NCI-H146 (cell line): Measurements from ENCODE around the gene CBLL2.
"Not testable (repeated sequence)": the region's sequence is repeated elsewhere in the genome, so short reads cannot be mapped to it uniquely, and the experiment has no call there.

Experiments used
- DNase-seq: peaks from one replicate; lab custom pipeline; 2025; lab: John Stamatoyannopoulos, UW

The CBLL2 gene, protein sequence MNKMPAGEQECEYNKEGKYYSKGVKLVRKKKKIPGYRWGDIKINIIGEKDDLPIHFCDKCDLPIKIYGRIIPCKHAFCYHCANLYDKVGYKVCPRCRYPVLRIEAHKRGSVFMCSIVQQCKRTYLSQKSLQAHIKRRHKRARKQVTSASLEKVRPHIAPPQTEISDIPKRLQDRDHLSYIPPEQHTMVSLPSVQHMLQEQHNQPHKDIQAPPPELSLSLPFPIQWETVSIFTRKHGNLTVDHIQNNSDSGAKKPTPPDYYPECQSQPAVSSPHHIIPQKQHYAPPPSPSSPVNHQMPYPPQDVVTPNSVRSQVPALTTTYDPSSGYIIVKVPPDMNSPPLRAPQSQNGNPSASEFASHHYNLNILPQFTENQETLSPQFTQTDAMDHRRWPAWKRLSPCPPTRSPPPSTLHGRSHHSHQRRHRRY

DNA sequence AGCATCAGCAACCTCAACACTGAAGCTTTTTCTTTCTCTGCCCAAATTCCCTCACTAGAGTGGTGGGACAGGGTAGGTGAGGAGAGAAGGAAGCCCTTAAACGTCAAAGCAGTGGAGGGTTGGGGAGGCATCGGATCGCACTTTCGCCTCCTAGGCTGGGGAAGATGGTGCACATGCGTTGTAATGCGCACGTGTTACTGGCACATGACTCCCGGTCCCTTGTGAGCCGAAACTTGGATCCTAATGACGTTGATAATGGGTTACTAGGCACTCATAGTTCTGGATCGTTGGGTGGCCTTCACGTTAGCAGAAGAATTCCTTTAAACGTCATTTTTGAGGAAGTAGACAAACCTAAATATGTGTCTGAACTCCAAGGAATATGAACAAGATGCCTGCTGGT lies at the start of gene CBLL2:
CBLL2 (plus strand) TSS at position 301 of the 400 bp plus-strand sequence; CDS start at position 380, 79 bp downstream.
- DNase-seq, result no peak

DNA sequence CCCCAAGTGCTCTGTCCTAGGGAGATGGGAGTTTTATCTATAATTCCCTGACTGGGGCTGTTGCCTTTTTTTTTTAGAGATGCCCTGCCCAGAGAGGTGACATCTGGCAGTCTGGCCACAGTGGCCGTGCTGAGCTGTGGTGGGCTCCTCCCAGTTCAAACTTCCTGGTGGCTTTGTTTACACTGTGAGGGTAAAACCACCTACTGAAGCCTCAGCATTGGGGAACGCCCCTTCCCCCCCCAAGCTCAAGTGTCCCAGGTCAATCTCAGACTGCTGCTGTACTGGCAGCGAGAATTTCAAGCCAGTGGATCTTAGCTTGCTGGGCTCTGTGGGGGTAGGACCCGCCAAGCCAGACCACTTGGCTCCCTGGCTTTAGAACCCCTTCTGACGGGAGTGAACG lies 38.3 kb upstream of the CBLL2 start:
- DNase-seq, result no peak

DNA sequence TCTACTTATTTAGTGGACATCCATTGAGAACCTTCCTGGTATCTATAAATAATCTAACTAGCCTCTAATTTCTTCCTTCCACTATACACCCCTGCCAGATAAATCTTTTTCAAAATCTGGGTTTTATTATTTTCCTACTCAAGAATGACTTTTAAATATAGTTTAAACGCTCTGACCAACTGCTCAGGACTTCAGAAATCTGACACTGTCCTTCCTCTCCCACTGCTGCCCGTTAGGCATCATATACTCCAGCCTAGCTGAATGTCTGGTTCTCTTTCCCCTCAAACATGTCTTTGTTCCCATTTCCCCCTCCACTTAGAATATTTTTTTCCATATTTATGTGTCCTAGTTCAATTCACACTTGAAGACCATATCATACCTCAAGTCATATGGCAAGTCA lies 35.2 kb upstream of the CBLL2 start:
- no peak for DNase-seq

DNA sequence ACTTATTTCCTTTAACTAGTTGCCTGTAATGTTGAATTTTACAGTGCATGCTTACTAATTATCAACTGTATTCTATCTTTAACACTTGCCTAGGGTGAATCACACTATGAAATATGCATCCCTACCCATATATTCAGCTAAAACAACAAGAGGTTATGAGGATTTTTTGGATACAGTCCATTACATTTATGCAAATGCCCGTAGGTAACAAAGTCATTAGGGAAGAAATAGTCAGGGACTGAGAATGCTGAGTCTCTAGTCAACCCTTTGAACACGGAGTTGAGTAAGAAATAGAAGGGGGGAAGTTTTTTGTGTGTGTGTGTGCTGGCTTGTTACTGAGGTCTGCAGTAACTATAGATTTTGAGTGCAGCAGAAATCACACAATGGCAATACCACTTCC lies 26.1 kb upstream of the CBLL2 start:
- DNase-seq, result no peak

DNA sequence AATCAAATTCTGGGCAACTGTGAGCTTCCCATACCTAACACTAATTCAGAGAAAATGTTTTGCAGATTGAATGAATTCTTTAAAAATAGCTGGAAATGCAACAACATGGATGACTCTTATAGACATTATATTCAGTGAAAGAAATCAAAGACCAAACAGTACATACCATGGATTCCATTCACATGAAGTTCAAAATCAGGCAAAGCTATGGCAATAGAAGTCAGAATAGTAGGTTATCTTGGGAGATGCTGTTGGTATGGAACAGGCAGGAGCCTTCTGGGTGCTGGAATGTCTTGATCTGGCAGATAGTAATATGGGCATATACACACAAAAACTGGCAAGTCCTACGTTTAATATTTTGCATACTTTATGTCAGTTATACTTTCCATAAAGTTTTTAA lies 25.5 kb upstream of the CBLL2 start:
- DNase-seq, result no peak

DNA sequence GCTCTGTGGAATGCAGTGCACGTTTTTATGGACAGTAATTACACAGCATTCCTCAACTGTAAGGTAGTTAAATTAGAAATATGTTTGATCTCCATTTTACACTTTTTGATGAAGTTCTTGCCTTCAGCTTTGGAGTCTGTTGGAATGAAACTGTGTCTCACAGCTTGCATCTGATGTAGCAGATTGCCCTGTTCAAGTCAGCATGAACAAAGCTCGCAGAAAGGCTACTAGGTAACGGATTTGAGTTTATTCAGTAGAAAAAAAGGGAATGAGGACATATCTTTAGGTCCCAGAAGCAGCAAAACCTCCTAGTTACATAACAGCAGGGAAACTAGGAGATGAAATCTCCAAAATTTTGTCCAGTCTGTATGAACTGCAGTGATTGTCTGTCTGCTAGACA lies 24.3 kb upstream of the CBLL2 start:
- no peak for DNase-seq

DNA sequence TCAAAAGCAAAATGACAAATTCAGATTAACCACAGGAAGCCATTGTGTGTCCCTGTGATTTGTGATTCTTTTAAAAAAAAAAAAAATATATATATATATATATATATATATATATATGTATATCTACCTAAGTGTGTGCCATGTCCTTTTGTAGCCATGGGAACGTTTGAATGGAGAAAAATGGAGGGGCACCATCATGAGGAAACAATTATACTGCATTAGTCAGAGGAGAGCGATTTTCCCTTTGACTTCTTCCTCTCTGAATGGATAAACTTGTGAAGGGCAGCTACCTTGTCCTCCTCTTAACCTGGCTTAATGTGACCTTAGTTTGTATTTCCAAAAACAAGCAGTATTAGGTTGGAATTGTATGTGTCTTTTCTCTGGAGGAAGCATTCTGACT lies 23.3 kb upstream of the CBLL2 start:
- no peak for DNase-seq

DNA sequence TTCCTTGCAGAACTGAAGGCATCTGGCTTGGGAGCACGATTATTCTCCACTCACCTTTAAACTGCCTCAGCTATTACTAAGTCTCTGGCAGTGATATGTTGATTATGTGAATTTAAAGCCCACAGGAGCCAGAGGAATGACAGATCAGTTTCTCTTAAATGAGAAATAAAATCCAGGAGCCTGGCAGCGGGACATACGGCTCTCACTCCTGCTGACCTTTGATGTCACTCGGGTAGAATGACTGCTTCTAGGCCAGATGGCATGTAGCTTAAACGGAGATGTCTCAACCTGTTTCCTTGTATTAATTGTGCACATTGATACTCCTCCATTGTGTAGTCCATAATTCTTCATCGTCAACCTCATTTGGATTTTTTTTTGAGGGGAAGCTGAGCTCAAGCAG lies 4.0 kb upstream of the CBLL2 start:
- no peak for DNase-seq

DNA sequence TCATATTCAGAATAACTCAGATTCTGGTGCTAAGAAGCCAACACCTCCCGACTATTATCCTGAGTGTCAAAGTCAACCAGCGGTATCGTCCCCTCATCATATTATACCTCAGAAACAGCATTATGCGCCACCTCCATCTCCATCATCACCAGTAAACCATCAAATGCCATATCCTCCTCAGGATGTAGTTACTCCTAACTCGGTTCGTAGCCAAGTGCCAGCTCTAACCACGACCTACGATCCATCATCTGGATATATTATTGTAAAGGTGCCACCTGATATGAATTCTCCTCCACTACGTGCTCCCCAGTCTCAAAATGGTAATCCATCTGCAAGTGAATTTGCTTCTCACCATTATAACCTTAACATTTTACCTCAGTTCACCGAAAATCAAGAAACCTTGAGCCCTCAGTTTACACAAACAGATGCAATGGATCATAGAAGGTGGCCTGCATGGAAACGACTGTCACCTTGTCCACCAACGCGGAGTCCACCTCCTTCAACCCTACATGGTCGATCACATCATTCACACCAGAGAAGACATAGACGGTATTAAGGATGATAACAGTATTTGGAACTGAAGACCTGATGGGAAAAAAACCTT lies 1.1 kb downstream of the CBLL2 start:
- no peak for DNase-seq

DNA sequence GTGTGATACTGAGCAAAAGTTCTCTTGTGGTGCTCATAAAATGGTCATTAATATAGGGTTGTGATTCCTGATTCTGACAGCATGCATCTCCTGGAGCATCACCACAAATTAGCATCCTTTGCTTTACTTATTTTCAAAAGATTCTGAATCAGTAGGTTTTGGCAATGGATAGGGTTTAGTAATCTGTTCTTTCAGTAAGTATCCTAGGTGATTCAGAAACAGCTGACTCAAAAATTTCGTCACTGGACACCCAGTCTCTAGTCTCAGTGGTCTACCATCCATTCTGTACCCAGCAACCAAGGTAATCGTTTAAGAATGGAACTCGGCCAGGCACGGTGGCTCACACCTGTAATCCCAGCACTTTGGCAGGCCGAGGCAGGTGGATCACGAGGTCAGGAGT lies 4.1 kb downstream of the CBLL2 start:
- no peak for DNase-seq

DNA sequence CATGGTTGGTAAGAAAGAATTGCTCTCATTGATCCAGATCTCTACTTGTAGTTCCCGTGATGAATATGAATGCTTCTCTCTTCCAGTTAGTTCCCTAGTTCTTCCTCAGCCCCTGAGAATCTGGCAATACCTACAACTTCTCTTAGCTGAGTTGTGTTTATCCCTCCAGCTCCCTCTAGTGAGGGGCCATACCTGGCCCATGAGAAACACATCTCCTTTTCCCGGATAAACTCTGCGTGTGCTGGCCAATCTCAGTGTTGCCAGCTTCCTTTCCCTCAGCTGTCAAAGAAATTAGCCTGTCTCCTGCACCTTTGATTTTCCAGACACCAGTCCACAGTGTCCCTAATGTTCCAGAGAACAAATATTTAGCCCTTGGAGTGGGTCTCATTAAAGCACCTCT lies 5.7 kb downstream of the CBLL2 start:
- peak; percentile 5 for DNase-seq

DNA sequence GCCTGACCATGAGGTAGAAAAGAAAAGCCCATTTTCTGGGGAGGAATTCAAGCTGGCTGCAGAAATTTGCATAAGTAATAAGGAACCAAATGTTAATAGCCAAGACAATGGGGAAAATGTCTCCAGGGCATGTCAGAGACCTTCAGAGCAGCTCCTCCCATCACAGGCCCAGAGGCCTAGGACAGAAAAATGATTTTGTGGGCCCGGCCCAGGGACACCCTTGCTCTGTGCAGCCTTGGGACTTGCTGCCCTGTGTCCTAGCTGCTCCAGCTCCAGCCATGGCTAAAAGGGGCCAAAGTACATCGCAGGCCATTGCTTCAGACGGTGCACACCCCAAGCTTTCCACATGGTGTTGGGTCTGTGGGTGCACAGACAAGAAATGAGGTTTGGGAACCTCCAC lies 16.5 kb downstream of the CBLL2 start:
- DNase-seq, result not testable (repeated sequence)

DNA sequence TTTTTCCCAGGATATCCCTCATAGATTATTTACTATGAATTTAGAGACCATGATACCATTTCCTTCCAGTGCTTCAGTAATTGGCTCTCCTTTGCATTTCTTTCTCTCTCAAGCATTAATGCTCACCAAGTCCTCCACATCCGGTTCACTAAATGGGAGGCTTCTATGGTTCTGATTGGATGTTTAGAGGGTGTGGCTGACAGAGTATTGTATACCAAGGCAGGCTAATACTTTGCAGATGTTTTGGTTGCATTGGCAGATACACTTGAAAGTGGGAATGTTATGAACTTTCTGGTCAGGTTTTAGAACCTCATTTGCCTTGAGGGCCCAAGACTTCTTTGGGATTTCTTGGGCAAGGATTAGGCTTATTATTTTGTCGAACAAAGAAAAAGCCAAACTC lies 24.2 kb downstream of the CBLL2 start:
- no peak for DNase-seq

DNA sequence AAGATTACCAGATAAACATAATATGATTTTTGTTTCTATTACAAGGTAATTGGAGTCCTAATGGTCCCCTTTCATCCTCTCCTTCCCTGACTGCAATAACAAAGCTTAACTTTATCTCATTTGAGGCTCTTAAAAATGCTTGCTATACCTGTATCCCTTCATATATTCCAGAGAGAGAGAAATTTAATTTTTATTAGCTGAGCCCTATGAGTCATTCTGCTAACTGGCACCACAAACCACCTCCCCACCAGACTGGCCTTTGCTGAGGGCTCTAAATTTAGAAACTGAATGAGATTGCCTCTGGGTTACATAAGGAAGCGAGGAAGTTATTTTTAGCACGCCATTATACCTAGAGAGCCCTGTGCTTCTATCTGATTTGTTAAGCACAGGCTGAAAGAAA lies 27.4 kb downstream of the CBLL2 start:
- peak; percentile 55 for DNase-seq

DNA sequence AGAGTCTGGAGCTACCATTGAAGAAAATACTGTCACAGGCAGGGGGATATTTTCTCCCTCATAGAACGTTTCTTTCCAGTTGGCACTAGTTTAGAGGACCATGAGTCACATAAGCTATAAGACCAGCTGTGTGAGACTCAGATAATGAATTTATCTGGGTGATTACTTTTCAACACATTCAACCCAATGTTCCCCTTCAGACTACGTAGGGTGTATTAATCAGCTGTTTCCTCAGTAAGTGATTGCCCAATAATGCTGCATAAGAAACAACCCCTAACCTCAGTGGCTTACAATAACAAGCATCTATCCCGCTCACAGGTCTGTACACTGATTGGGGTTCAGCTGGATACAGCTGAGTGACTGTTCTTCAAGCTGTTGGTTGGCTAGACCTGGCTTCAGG lies 38.1 kb downstream of the CBLL2 start:
- DNase-seq, result no peak

DNA sequence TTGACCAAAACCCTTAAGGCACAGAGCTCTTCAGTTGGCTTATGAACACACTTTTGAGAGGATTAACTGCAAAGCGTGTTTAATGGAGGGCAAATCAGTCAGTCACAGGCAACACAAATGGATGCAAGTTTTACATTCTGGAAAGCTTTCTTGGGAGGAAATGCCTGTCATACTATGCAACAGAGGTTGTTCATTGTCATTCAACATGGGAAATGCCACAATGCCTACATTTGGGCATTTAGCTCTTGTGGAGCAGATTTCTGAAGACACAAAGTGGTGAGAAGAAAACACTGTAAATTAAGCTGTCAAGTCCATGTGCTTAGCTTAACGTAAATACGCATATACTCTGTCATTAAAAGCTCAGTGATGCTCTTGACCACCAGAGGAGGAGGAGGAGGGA lies 41.1 kb downstream of the CBLL2 start:
- DNase-seq, result no peak

DNA sequence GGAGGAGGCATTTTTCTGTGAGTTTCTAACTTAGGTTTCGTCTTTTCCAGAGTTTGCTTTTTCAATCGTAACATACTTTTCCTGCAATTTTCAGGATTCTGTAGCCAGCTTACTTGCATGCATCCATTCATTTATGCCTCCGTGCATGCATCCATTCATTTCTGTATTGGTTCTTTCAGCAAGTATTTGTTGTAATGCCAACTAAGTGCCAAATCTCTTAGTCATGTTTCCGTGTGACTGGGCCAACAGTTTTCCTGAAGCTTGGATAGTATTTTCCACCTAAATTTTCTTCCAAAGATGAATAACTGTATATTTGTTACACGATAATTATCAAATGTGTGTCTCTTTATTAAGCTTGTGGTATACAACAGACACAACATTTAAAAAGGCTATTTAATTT lies 41.5 kb downstream of the CBLL2 start:
- no peak for DNase-seq

DNA sequence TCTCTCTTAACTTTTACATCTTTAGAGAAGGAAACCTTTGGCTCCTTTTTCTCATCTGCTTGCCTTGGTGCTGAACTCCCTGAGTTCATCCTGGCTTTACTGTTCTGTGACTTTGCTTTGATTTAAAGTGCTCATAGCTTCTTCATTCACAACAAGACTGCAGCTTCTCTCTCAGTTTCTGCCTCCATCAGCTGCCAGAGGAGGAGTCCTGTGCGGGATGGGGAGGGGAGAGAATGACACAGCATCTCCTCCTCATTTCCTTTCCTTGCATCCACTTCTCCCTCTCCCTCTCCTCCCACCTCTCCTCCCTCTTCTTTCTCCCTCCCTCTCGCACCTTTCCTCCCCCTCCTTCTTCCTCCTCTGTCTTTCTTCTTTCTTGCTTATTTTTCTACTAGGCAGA lies 42.0 kb downstream of the CBLL2 start:
- no peak for DNase-seq

DNA sequence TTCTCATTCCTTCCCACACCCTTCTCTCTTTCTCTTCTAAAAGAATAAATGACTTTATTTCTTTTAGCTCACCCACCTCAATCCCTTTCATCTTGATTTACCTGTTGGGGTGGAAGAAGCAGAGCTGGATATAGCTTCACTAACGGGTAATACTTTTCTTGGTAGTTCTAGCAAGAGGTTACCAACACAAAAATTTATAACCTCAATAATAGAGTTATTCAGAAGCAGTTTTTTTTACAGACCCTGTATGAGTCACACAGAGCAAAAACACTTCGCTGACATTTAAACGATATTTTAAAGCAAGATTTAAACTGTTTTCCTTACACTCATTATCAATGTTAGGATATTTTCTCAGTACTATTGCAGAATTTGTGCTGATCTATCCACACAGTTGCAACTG lies 42.4 kb downstream of the CBLL2 start:
- no peak for DNase-seq

DNA sequence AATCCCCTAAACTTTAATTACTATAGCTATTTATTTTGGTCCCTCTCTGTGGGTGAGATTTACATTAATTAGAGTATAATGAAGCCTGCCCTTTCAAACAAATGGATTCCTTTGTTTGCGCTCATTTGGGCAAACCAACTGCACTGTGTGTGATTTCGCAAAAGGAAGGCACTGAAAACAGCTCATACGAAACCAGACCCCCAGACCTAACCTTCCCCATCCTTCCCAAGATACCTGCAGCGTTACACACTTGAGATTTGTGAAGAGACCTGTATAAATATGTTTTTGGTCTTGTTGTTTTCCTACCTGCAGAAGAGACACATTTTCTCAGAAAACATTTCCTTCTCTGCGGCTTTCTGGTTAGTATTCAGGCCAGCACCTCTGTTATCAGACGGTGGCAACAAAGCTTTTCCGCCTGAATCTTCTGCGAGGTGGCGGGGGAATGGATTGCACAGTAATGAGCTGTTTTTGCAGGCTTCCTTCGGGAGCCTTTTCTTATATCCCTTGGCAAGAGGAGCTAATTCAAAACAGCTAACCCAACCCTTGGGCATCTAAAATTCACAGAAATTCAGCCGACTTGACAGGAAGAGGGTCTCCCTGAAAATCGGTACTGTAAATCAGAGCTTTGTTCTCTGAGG lies 47.6 kb downstream of the CBLL2 start:
- DNase-seq, result peak; percentile 33

DNA sequence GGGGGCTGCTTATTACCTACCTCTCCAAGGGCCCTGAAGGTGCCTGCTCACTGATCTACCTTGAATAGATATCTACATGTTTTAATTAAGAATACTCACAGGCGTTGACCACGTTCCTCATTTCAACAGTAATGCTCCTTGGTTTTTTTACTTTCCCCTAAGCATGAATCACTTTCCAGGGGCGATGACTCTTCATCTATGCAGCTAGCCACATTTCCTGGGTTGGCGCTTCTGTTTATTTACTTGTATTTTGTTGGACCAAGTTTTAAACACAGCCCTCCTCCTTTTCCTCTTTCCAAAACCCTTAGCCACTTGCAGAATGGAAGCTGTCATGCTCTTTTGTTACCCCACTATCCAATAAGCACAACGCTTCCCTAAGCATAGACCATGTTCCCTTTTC lies 50.8 kb downstream of the CBLL2 start:
- no peak for DNase-seq
